OCI-LY7 (cell line): ENCODE measurements around the gene RALGAPA2. TPM values are rescaled to one million over a fixed set of nuclear protein-coding genes. Genes with fewer than 3 reads are reported as not detected.

Experiments
- BruUV-seq: library from RNA; stranded (reverse); fragments of 400-500 nt; replicated peaks from 2 replicates; lab custom pipeline; 2021; lab: Mats Ljungman, UMichigan
- CTCF ChIA-PET: fragments of 300-600 bp; sonication (Branson Sonifier 250); formaldehyde crosslinking; loops from one replicate; lab custom pipeline; 2022; ENCODE audit warnings: antibody characterized with exemption; ENCODE audit not compliant: unreplicated experiment; lab: Charles Lee
- POLR2A ChIA-PET: fragments of 300-600 bp; sonication (Branson Sonifier 250); formaldehyde crosslinking; loops from one replicate; lab custom pipeline; 2022; ENCODE audit warnings: antibody characterized with exemption; lab: Charles Lee
- DNase-seq: peaks from one replicate; pipeline ENCODE4 v3.0.0-alpha.2; 2015; ENCODE audit warnings: low spot score
- H2AFZ ChIP-seq: fragments of 200-600 bp; sonication (generic), shearing (Covaris generic); 2 replicates; pipeline ENCODE4 v1.6.1; 2014; ENCODE audit warnings: mild to moderate bottlenecking, antibody characterized with exemption, low read length, moderate library complexity
- H3K27ac ChIP-seq: fragments of 200-600 bp; sonication (generic); 2 replicates; pipeline ENCODE4 v1.5.1; 2014; ENCODE audit warnings: mixed run types, low read depth, mild to moderate bottlenecking, moderate library complexity, low read length, inconsistent platforms; ENCODE audit not compliant: poor library complexity, severe bottlenecking
- H3K36me3 ChIP-seq: fragments of 200-600 bp; sonication (generic); 2 replicates; pipeline ENCODE4 v1.6.1; 2014; ENCODE audit warnings: mild to moderate bottlenecking, antibody characterized with exemption, low read length, moderate library complexity, mixed read lengths; ENCODE audit not compliant: insufficient read depth
- H3K4me1 ChIP-seq: fragments of 200-600 bp; sonication (generic); 2 replicates; pipeline ENCODE4 v1.5.1; 2014; ENCODE audit warnings: mild to moderate bottlenecking, low read length; ENCODE audit not compliant: insufficient read depth, poor library complexity, severe bottlenecking
- H3K4me2 ChIP-seq: fragments of 200-600 bp; sonication (generic); 2 replicates; pipeline ENCODE4 v1.6.1; 2014; ENCODE audit warnings: mild to moderate bottlenecking, low read length
- H3K4me3 ChIP-seq: fragments of 200-600 bp; sonication (generic); 2 replicates; pipeline ENCODE4 v1.5.1; 2014; ENCODE audit warnings: mild to moderate bottlenecking, low read depth, low read length; ENCODE audit not compliant: poor library complexity, severe bottlenecking
- H3K79me2 ChIP-seq: fragments of 200-600 bp; sonication (generic); 2 replicates; pipeline ENCODE4 v1.6.1; 2016; ENCODE audit warnings: low read depth, mild to moderate bottlenecking, low read length, moderate library complexity, mixed read lengths; ENCODE audit not compliant: insufficient read depth
- H3K9me2 ChIP-seq: fragments of 200-600 bp; sonication (generic); 2 replicates; pipeline ENCODE4 v1.6.1; 2016; ENCODE audit warnings: mild to moderate bottlenecking, low read length, mixed read lengths; ENCODE audit not compliant: insufficient read depth
- H3K9me3 ChIP-seq: fragments of 200-600 bp; sonication (generic); 2 replicates; pipeline ENCODE4 v1.6.1; 2014; ENCODE audit warnings: mild to moderate bottlenecking, mixed run types, low read length, mixed read lengths
- H4K20me1 ChIP-seq: fragments of 200-600 bp; sonication (generic); 2 replicates; pipeline ENCODE4 v1.6.1; 2014; ENCODE audit warnings: mild to moderate bottlenecking, antibody characterized with exemption, low read length, moderate library complexity, mixed read lengths; ENCODE audit not compliant: insufficient read depth
- EZH2phosphoT487 ChIP-seq: fragments of 200-600 bp; sonication (generic); IDR thresholded peaks from 2 replicates; pipeline ENCODE4 v1.6.1; 2018; ENCODE audit warnings: low read depth, borderline replicate concordance, mild to moderate bottlenecking, mixed run types, antibody characterized with exemption, low read length, moderate library complexity, mixed read lengths
- intact Hi-C: fragments of 100-400 bp; cut with micrococcal nuclease; formaldehyde crosslinking; loops from one replicate; pipeline ENCODE4 v1.10.0; 2022; ENCODE audit not compliant: unreplicated experiment
- total RNA-seq, 2 experiments: library from RNA; depleted of rRNA in 1 of 2; stranded (reverse); fragments of >200 nt in 1 of 2; shearing (Covaris generic) in 1 of 2; gene quantifications; 2 replicates each; pipeline ENCODE4 v1.2.3, GENCODE V29; 2014 to 2022
- TF ChIP-seq, protein P1 (sequence below): fragments of 200-600 bp; sonication (generic); conservative IDR thresholded peaks from 2 replicates; pipeline ENCODE4 v1.5.1; 2014; ENCODE audit warnings: mild to moderate bottlenecking, antibody characterized with exemption, low read length, moderate library complexity, mixed read lengths

RALGAPA2 gene
- total RNA-seq, 2 experiments from 2014 or later = 9.1 to 17.8 TPM

DNA sequence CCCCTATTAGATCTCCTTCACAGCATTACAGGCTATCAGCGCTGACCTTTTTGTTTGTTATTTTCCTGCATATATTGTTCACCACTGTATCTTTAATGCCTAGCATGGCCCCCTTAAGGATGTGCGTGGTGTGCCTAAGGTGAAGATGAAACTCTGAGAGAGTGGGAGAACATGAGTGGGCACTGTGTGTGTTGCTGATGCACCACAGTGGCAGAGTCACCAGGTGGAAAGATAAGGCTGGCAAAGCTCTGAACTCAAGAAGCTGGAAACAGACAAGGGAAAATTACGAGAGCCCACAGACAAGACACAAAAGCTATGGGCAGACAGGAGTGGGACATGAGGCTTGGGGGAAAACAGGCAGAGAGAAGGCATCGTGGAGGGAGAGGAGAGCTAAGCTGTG, 184.8 kb downstream of the RALGAPA2 start:
- intact Hi-C loops = no loop called here
- Histone ChIP-seq H3K9me2 (no peaks in the 10 kb centered on the region), H3K4me1 (no peaks in the 10 kb centered on the region), H3K9me3 (no peaks in the 10 kb centered on the region), H4K20me1 (no peaks in the 10 kb centered on the region), H3K4me3 (no peak overlapping the region), H3K4me2 (no peak overlapping the region), H3K36me3 (no peaks in the 10 kb centered on the region), H3K27ac (no peak overlapping the region), H3K79me2 (no peaks in the 10 kb centered on the region), H2AFZ (no peak overlapping the region)
- BruUV-seq = no TSS peak
- TF ChIP-seq EZH2phosphoT487 = no peak
- TF ChIP-seq, protein P1, sequence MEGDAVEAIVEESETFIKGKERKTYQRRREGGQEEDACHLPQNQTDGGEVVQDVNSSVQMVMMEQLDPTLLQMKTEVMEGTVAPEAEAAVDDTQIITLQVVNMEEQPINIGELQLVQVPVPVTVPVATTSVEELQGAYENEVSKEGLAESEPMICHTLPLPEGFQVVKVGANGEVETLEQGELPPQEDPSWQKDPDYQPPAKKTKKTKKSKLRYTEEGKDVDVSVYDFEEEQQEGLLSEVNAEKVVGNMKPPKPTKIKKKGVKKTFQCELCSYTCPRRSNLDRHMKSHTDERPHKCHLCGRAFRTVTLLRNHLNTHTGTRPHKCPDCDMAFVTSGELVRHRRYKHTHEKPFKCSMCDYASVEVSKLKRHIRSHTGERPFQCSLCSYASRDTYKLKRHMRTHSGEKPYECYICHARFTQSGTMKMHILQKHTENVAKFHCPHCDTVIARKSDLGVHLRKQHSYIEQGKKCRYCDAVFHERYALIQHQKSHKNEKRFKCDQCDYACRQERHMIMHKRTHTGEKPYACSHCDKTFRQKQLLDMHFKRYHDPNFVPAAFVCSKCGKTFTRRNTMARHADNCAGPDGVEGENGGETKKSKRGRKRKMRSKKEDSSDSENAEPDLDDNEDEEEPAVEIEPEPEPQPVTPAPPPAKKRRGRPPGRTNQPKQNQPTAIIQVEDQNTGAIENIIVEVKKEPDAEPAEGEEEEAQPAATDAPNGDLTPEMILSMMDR = no peak
- CTCF ChIA-PET = no interaction called here
- POLR2A ChIA-PET = no interaction called here
- DNase-seq = no peak

DNA sequence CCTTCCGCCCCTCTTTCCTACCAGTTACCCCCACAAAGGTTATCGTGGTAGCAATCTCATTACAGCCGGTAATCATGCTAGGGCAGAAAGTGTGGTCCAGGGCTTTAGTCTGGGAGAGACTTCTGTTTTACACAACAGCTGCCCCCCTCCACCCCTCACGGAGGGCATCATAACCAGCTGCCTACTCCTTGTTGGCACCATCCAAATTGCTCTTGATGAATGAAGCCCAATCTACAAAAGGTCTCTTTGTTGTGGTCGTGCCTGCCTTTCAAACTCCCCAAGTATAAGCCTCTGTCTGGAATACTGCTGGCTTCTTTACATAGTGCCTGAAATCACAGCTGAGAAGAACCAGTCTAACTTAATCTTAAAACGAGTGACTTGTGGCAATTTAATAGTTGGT, 186.7 kb downstream of the RALGAPA2 start:
- no peak for DNase-seq
- H2AFZ ChIP-seq = no peak overlapping the region
- TF ChIP-seq, protein P1 = no peak
- TF ChIP-seq EZH2phosphoT487 = no peak
- H3K4me3 ChIP-seq = no peak overlapping the region
- ChIA-PET CTCF (no interaction called here), POLR2A (no interaction called here)
- no peaks in the 10 kb centered on the region for H3K36me3 ChIP-seq
- no peaks in the 10 kb centered on the region for H4K20me1 ChIP-seq
- intact Hi-C loops = no loop called here
- no TSS peak for BruUV-seq
- no peaks in the 10 kb centered on the region for H3K9me3 ChIP-seq
- H3K4me1 ChIP-seq = no peaks in the 10 kb centered on the region
- no peaks in the 10 kb centered on the region for H3K9me2 ChIP-seq
- no peaks in the 10 kb centered on the region for H3K79me2 ChIP-seq
- no peak overlapping the region for H3K4me2 ChIP-seq
- H3K27ac ChIP-seq = no peak overlapping the region

DNA sequence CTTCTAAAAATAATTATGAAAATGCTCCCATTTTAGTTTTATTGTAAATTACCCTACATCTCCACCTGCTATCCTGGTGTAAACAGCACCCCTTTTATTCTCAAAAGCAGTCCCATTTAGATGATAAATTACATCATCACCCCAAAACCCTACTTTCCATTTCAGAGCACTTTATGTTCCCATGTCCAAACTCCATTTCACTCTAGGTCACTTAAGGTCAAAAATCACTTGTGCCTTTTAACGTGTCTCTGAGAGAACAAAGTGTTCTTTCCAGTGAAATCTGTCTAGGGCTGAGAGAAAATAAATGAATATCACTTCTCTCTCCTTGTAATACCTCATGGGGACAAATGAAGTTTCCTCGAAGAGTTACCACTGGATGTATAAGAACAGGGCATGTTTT, 187.2 kb downstream of the RALGAPA2 start:
- Histone ChIP-seq H3K9me2 (no peaks in the 10 kb centered on the region), H2AFZ (no peak overlapping the region), H3K4me2 (no peak overlapping the region), H3K4me1 (no peaks in the 10 kb centered on the region), H4K20me1 (no peaks in the 10 kb centered on the region), H3K36me3 (no peaks in the 10 kb centered on the region), H3K9me3 (no peaks in the 10 kb centered on the region), H3K27ac (no peak overlapping the region), H3K79me2 (no peaks in the 10 kb centered on the region), H3K4me3 (no peak overlapping the region)
- no TSS peak for BruUV-seq
- POLR2A ChIA-PET = no interaction called here
- TF ChIP-seq, protein P1 = no peak
- TF ChIP-seq EZH2phosphoT487 = no peak
- intact Hi-C loops = no loop called here
- CTCF ChIA-PET = no interaction called here
- no peak for DNase-seq
